HepG2 (cell line): ENCODE results near the gene CCDC85C. TPM values are rescaled to one million over a fixed set of nuclear protein-coding genes. Genes with fewer than 3 reads are reported as not detected.
A peak's percentile ranks its signal among the peaks of the same experiment; 100 is the strongest.

Experiments
- ATAC-seq: fragments of 200-7000 bp; cut with Tn5 transposase; 3 replicates; pipeline ENCODE4 v1.9.1; 2020; ENCODE audit warnings: mild to moderate bottlenecking, moderate library complexity
- BruUV-seq: library from RNA; stranded (reverse); fragments of 400-500 nt; replicated peaks from 2 replicates; lab custom pipeline; 2021; lab: Mats Ljungman, UMichigan
- CTCF ChIA-PET: fragments of 300-600 bp; formaldehyde crosslinking; extraction: SDS; loops from one replicate; lab custom pipeline; 2021; ENCODE audit warnings: low total read pairs, inconsistent platforms, low intra/inter-chr PET ratio; lab: Yijun Ruan, JAX
- POLR2A ChIA-PET: fragments of 350-600 bp; sonication (Branson Sonifier 250); formaldehyde crosslinking; loops from one replicate; lab custom pipeline; 2020; ENCODE audit warnings: antibody characterized with exemption, inconsistent platforms; lab: Yijun Ruan, JAX
- DNase-seq: peaks from one replicate; pipeline ENCODE4 v3.0.0-alpha.2; 2015; ENCODE audit warnings: low spot score
- FAIRE-seq: peaks from 3 replicates; lab custom pipeline; 2011; peaks lifted over from hg19 to GRCh38; lab: Jason Lieb, UNC
- H2AFZ ChIP-seq: one replicate; pipeline ENCODE4 v1.6.1; 2011; ENCODE audit warnings: low read length, inconsistent platforms
- H3K27ac ChIP-seq: fragments of 300-600 bp; 3 replicates; pipeline ENCODE4 v1.8.0; 2011; ENCODE audit warnings: mixed run types, mild to moderate bottlenecking, mixed read lengths, low read length, inconsistent platforms; ENCODE audit not compliant: insufficient read depth; ENCODE audit errors: extremely low read length
- H3K27me3 ChIP-seq, 2 experiments: fragments of 200-600 bp in 1 of 2; 2 replicates in 1 of 2; 3 replicates in 1 of 2; pipeline versions ENCODE4 v1.6.0 to v1.8.0; 2011; ENCODE audit warnings: low read length in 2 of 2, mild to moderate bottlenecking in 2 of 2, moderate library complexity in 2 of 2, inconsistent platforms in 1 of 2; ENCODE audit not compliant: insufficient read depth in 2 of 2, control insufficient read depth in 1 of 2
- H3K36me3 ChIP-seq, 2 experiments: fragments of 200-600 bp in 1 of 2; replicated peaks in 1 of 2; 2 replicates in 1 of 2; 3 replicates in 1 of 2; pipeline versions ENCODE4 v1.5.1 to v1.8.0; 2011; ENCODE audit warnings: low read length in 2 of 2, inconsistent platforms in 1 of 2; ENCODE audit not compliant: insufficient read depth in 2 of 2, control insufficient read depth in 1 of 2
- H3K4me1 ChIP-seq: 2 replicates; pipeline ENCODE4 v1.5.1; 2012; ENCODE audit warnings: low read length, inconsistent platforms; ENCODE audit not compliant: insufficient read depth
- H3K4me2 ChIP-seq: 2 replicates; pipeline ENCODE4 v1.6.0; 2011; ENCODE audit warnings: low read depth, low read length, inconsistent platforms
- H3K4me3 ChIP-seq, 3 experiments: fragments of 200-600 bp in 1 of 3; sonication (generic), shearing (Covaris generic) in 1 of 3; replicated peaks in 1 of 3; 2 replicates each; pipeline ENCODE4 v1.5.1; 2011 to 2016; ENCODE audit warnings: low read length in 3 of 3, inconsistent platforms in 2 of 3, low read depth in 2 of 3, mild to moderate bottlenecking in 2 of 3, control low read depth in 1 of 3, mixed read lengths in 1 of 3; ENCODE audit not compliant: insufficient read depth in 1 of 3
- H3K79me2 ChIP-seq: one replicate; pipeline ENCODE4 v1.6.1; 2011; ENCODE audit warnings: low read length, inconsistent platforms; ENCODE audit not compliant: insufficient read depth
- H3K9ac ChIP-seq: 2 replicates; pipeline ENCODE4 v1.6.0; 2011; ENCODE audit warnings: mild to moderate bottlenecking, low read depth, low read length, inconsistent platforms; ENCODE audit not compliant: insufficient read depth
- H3K9me3 ChIP-seq: 2 replicates; pipeline ENCODE4 v1.5.1; 2012; ENCODE audit warnings: mild to moderate bottlenecking, low read length
- H4K20me1 ChIP-seq: 2 replicates; pipeline ENCODE4 v1.6.0; 2011; ENCODE audit warnings: inconsistent platforms, mild to moderate bottlenecking, low read length, moderate library complexity; ENCODE audit not compliant: insufficient read depth
- ARHGAP35 ChIP-seq: sonication (generic); formaldehyde crosslinking; IDR thresholded peaks from 2 replicates; pipeline ENCODE4 v1.9.0; 2022; ENCODE audit warnings: mild to moderate bottlenecking, inconsistent platforms, moderate library complexity, missing genetic modification reagents, borderline replicate concordance
- DNMT3B ChIP-seq: conservative IDR thresholded peaks from 2 replicates; pipeline ENCODE4 v1.6.1; 2016; ENCODE audit warnings: missing biosample characterization, control low read depth
- ELF1 ChIP-seq: sonication (generic); formaldehyde crosslinking; IDR thresholded peaks from 2 replicates; pipeline ENCODE4 v1.4.0; 2020; ENCODE audit warnings: missing genetic modification reagents
- MAZ ChIP-seq, 2 experiments: sonication (generic) in 1 of 2; formaldehyde crosslinking in 1 of 2; IDR thresholded peaks; 2 replicates each; pipeline versions ENCODE4 v1.5.0 to v1.6.1; 2012 to 2020; ENCODE audit warnings: low read depth in 2 of 2, mild to moderate bottlenecking in 2 of 2, borderline replicate concordance in 1 of 2, improper control_type of control experiment in 1 of 2, low read length in 1 of 2, missing genetic modification reagents in 1 of 2, moderate library complexity in 1 of 2
- MTERF4 ChIP-seq: sonication (generic); formaldehyde crosslinking; IDR thresholded peaks from 2 replicates; pipeline ENCODE4 v1.8.0; 2023; ENCODE audit warnings: mild to moderate bottlenecking, missing genetic modification reagents
- NCOR1 ChIP-seq: fragments of 200-600 bp; sonication (generic); IDR thresholded peaks from 2 replicates; pipeline ENCODE4 v1.7.0; 2017; ENCODE audit warnings: antibody characterized with exemption, low read length, borderline replicate concordance
- PREB ChIP-seq: sonication (generic); formaldehyde crosslinking; IDR thresholded peaks from 2 replicates; pipeline ENCODE4 v1.4.0; 2020; ENCODE audit warnings: missing genetic modification reagents
- RERE ChIP-seq: IDR thresholded peaks from 2 replicates; pipeline ENCODE4 v1.6.1; 2016; ENCODE audit warnings: low read depth, missing genetic modification reagents, missing compliant biosample characterization
- SPEN ChIP-seq: sonication (generic); formaldehyde crosslinking; IDR thresholded peaks from 2 replicates; pipeline ENCODE4 v1.5.1; 2020; ENCODE audit warnings: low read depth, mild to moderate bottlenecking, missing genetic modification reagents
- ZFX ChIP-seq: sonication (generic); formaldehyde crosslinking; IDR thresholded peaks from 2 replicates; pipeline ENCODE4 v1.4.0; 2020; ENCODE audit warnings: mild to moderate bottlenecking, low read depth, missing genetic modification reagents, moderate library complexity
- ZNF253 ChIP-seq: sonication (generic); formaldehyde crosslinking; IDR thresholded peaks from 2 replicates; pipeline ENCODE4 v1.8.0; 2022; ENCODE audit warnings: mild to moderate bottlenecking, missing genetic modification reagents, borderline replicate concordance
- ZNF34 ChIP-seq: sonication (generic); formaldehyde crosslinking; IDR thresholded peaks from 2 replicates; pipeline ENCODE4 v1.4.0; 2020; ENCODE audit warnings: mild to moderate bottlenecking, missing genetic modification reagents, borderline replicate concordance
- ZNF441 ChIP-seq: sonication (generic); formaldehyde crosslinking; IDR thresholded peaks from 2 replicates; pipeline ENCODE4 v1.7.0; 2021; ENCODE audit warnings: missing genetic modification reagents, borderline replicate concordance
- ZNF629 ChIP-seq: sonication (generic); formaldehyde crosslinking; conservative IDR thresholded peaks from 2 replicates; pipeline ENCODE4 v1.5.0; 2020; ENCODE audit warnings: missing genetic modification reagents
- WGBS: methylation state at CpG from one replicate; pipeline ENCODE4 v1.1.6; 2017; ENCODE audit warnings: low lambda C conversion rate; 5-methylcytosine and 5-hydroxymethylcytosine counted together
- in situ Hi-C: cut with HindIII; loops from 2 replicates; pipeline ENCODE4 v1.10.0; 2017; ENCODE audit warnings: low pct_unique_long_range_greater_than_20kb; ENCODE audit not compliant: extremely low pct_ligation_motif_present
- intact Hi-C: fragments of 100-400 bp; cut with micrococcal nuclease; formaldehyde crosslinking; loops from one replicate; pipeline ENCODE4 v1.10.0; 2022; ENCODE audit not compliant: unreplicated experiment
- polyA plus RNA-seq, 8 experiments: library from polyadenylated mRNA; depleted of rRNA in 3 of 8; stranded (reverse) in 7 of 8; unstranded in 1 of 8; fragments of >200 nt; fragmentation: Illumina TruSeq in 4 of 8; extraction: Trizol in 4 of 8; gene quantifications; 2 replicates each; pipeline versions ENCODE4 v1.2.1 to v1.2.3, GENCODE V29; 2011 to 2016; ENCODE audit warnings: low read depth in 4 of 8, missing spikeins in 1 of 8, mixed read lengths in 1 of 8; ENCODE audit not compliant: insufficient read depth in 1 of 8
- total RNA-seq, 5 experiments: library from RNA; depleted of rRNA; stranded (reverse); fragments of >200 nt; fragmentation: Illumina TruSeq; extraction: Trizol; gene quantifications; 2 replicates each; pipeline ENCODE4 v1.2.3, GENCODE V29; 2016; ENCODE audit warnings: low read depth in 1 of 5

CCDC85C gene
- total and polyA plus RNA-seq, 2 of the 13 experiments (the other 11 are each of a cell fraction or from before 2014, with no cell fraction given), result 18.8 to 43.8 TPM

- Histone ChIP-seq H3K9me3 (no peaks in the 10 kb centered on the region), H2AFZ (no peak overlapping the region), H3K4me1 (peaks cover 73% of the 10 kb centered on the region), H3K4me2 (peak overlapping the region; percentile 49), H3K27me3 (no peaks in the 10 kb centered on the region), H4K20me1 (peaks cover 9% of the 10 kb centered on the region), H3K4me3 (no peak overlapping the region), H3K9ac (peak overlapping the region; percentile 23), H3K27ac (peak overlapping the region; percentile 85), H3K36me3 (no peaks in the 10 kb centered on the region; a peak in 1 of 5 replicates), H3K79me2 (peaks cover 81% of the 10 kb centered on the region)
- FAIRE-seq, result no peak
- no peak for ATAC-seq
- WGBS, result 88% methylated on average over 9 of the region's 11 CpGs
- no peak for DNase-seq
- CTCF ChIA-PET, result interaction anchor here (1.1 kb wide), 1 partner anchor 59 kb away, joined by 3 read pairs; no protein-coding TSS in a partner anchor
- intact Hi-C loops (no loop called here), in situ Hi-C loops (no loop called here)
- BruUV-seq, result no TSS peak
- POLR2A ChIA-PET, result interaction anchor here (1.0 to 1.6 kb wide), 2 partner anchors 10 to 53 kb away, joined by 4 to 5 read pairs; partner anchors contain the start of gene CCDC85C
- 0 out of 2 replicates have a peak, but pooled peaks have one; percentile 5 for TF ChIP-seq SPEN (CRISPR knock-in tag)
- no peak for TF ChIP-seq RERE (CRISPR knock-in tag)
- no peak for TF ChIP-seq ZNF34 (CRISPR knock-in tag)
- 0 out of 2 replicates have a peak, but pooled peaks have one; percentile 56 for TF ChIP-seq MTERF4 (CRISPR knock-in tag)
- no peak for TF ChIP-seq ARHGAP35
- TF ChIP-seq ZNF441 (CRISPR knock-in tag), result no peak
- no peak for TF ChIP-seq ZNF629 (CRISPR knock-in tag)
- peak; percentile 25; the same call in 1 of the 2 replicates for TF ChIP-seq ZFX (CRISPR knock-in tag)
- TF ChIP-seq MAZ (IDR thresholded peaks at IDR 0.05; ENCODE audit: borderline replicate concordance, low read depth, low read length), result no peak
- TF ChIP-seq MAZ (CRISPR knock-in tag; IDR thresholded peaks at IDR 0.05; ENCODE audit: low read depth), result no peak
- TF ChIP-seq ELF1 (CRISPR knock-in tag), result no peak
- TF ChIP-seq NCOR1, result no peak
- TF ChIP-seq DNMT3B, result no peak
- TF ChIP-seq ZNF253 (CRISPR knock-in tag), result peak; percentile 16; the same call in 1 of the 2 replicates
- no peak for TF ChIP-seq PREB (CRISPR knock-in tag)
Measured at GRCh38 chr14:99550387-99550992, 53.5 kb downstream of the CCDC85C start.
